Stimulated activated CD4-positive, alpha-beta T cell treated with anti-CD3 and anti-CD28 coated beads, Interleukin-12 subunit alpha, Interleukin-12 subunit beta, amount 100 ng/mL, for 48 hours (primary cell): Measurements from ENCODE around the gene RNASET2.
A peak's percentile ranks its signal among the peaks of the same experiment; 100 is the strongest.

ENCODE experiments used
- DNase-seq, 3 donors: peaks; one replicate each; pipeline ENCODE4 v3.0.0-alpha.2; 2020; ENCODE audit warnings: low read depth in 2 of 3, low spot score in 1 of 3

Gene RNASET2

GRCh38 chr6:166970091-166970490, 13.7 kb upstream of the RNASET2 start:
- no peak for DNase-seq

- no peak for DNase-seq
These were observed 13.1 kb upstream of the RNASET2 start for GRCh38 chr6:166969390-166970002.

- DNase-seq: no peak
These were observed 9.9 kb upstream of the RNASET2 start for GRCh38 chr6:166966268-166966667.

GRCh38 chr6:166960609-166960978, 4.2 kb upstream of the RNASET2 start:
- no peak for DNase-seq

- DNase-seq: no peak
These were observed 3.7 kb upstream of the RNASET2 start for GRCh38 chr6:166959911-166960608.

- DNase-seq: no peak
These were observed 2.8 kb upstream of the RNASET2 start for GRCh38 chr6:166958926-166959861.

- DNase-seq: no peak
These were observed 1.4 kb upstream of the RNASET2 start for GRCh38 chr6:166957805-166958076.

- peak in 2 of 3 donors; percentile 34 to 47 for DNase-seq
These were observed 896 bp upstream of the RNASET2 start for GRCh38 chr6:166957087-166957804.

- DNase-seq: no peak
These were observed 396 bp downstream of the RNASET2 start for GRCh38 chr6:166955865-166956443.

GRCh38 chr6:166955121-166955864, 1.1 kb downstream of the RNASET2 start:
- DNase-seq: no peak

GRCh38 chr6:166954118-166954713, 2.1 kb downstream of the RNASET2 start:
- no peak for DNase-seq

- no peak for DNase-seq
These were observed 3.5 kb downstream of the RNASET2 start for GRCh38 chr6:166952567-166953486.

GRCh38 chr6:166952121-166952520, 4.2 kb downstream of the RNASET2 start:
- no peak for DNase-seq

- no peak for DNase-seq
These were observed 4.7 kb downstream of the RNASET2 start for GRCh38 chr6:166951670-166952060.

GRCh38 chr6:166950892-166951669, 5.3 kb downstream of the RNASET2 start:
- peak; percentile 66 to 86 (median 74) for DNase-seq

- no peak for DNase-seq
These were observed 5.9 kb downstream of the RNASET2 start for GRCh38 chr6:166950443-166950821.

- no peak for DNase-seq
These were observed 6.6 kb downstream of the RNASET2 start for GRCh38 chr6:166949528-166950442.
